Fibroblast of skin of abdomen (primary cell): Measurements from ENCODE around the gene NEIL1.
A peak's percentile ranks its signal among the peaks of the same experiment; 100 is the strongest.
"Not testable (repeated sequence)": the region's sequence is repeated elsewhere in the genome, so short reads cannot be mapped to it uniquely, and the experiment has no call there.

ENCODE experiments used
- DNase-seq: peaks from one replicate; pipeline ENCODE4 v3.0.0-alpha.2; 2013

NEIL1 gene

GRCh38 chr15:75333654-75334419, 13.0 kb upstream of the NEIL1 start:
- DNase-seq = not testable (repeated sequence)

- no peak for DNase-seq
These were observed 11.5 kb upstream of the NEIL1 start for GRCh38 chr15:75335313-75335704.

GRCh38 chr15:75335705-75336355, 11.0 kb upstream of the NEIL1 start, which contains the start of gene COMMD4:
TSS of gene COMMD4 (plus strand) at chr15:75336063. CDS start at chr15:75336090, 27 bp downstream.
- peak; percentile 97 for DNase-seq

- DNase-seq = no peak
These were observed 8.1 kb upstream of the NEIL1 start for GRCh38 chr15:75338661-75339240.

GRCh38 chr15:75339531-75340240, 7.2 kb upstream of the NEIL1 start:
- DNase-seq = no peak

GRCh38 chr15:75342221-75342620, 4.6 kb upstream of the NEIL1 start:
- DNase-seq = no peak

GRCh38 chr15:75343953-75344352, 2.9 kb upstream of the NEIL1 start:
- DNase-seq = not testable (repeated sequence)

GRCh38 chr15:75347222-75348033, 589 bp downstream of the NEIL1 start:
- DNase-seq = peak; percentile 15

GRCh38 chr15:75348034-75348561, 1.3 kb downstream of the NEIL1 start:
- no peak for DNase-seq

DNA sequence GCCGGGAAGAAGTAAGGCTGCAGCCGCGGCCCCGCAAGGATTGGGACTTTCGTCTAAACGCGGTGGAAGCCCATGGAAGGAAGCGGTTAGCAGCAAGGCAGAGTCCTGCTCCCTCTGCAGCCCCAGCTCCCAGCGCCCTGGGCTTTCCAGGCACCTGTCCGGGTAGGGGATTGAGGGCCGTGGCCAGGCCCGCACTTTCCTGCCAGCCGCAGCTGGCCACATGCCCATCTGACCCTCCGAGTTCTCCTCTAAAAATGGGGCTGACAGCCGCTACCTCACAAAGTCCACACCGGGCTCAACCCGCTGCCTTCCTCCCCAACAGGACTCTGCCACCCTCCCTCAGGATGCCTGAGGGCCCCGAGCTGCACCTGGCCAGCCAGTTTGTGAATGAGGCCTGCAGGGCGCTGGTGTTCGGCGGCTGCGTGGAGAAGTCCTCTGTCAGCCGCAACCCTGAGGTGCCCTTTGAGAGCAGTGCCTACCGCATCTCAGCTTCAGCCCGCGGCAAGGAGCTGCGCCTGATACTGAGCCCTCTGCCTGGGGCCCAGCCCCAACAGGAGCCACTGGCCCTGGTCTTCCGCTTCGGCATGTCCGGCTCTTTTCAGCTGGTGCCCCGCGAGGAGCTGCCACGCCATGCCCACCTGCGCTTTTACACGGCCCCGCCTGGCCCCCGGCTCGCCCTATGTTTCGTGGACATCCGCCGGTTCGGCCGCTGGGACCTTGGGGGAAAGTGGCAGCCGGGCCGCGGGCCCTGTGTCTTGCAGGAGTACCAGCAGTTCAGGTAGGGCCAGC, 1.9 kb downstream of the NEIL1 start:
- no peak for DNase-seq

DNA sequence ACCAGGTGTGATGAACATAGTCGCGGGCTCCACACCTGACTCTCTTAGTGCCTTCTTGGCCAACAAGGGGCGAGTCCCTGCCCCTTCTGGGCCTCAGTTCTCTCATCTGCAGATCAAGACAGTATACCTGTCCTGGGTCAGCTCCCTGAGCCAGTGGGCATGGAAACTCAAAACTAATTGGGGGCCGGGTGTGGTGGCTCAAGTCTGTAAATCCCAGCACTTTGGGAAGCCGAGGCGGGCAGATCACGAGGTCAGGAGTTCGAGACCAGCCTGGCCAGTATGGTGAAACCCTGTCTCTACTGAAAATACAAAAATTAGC, 2.5 kb downstream of the NEIL1 start:
- not testable (repeated sequence) for DNase-seq

DNA sequence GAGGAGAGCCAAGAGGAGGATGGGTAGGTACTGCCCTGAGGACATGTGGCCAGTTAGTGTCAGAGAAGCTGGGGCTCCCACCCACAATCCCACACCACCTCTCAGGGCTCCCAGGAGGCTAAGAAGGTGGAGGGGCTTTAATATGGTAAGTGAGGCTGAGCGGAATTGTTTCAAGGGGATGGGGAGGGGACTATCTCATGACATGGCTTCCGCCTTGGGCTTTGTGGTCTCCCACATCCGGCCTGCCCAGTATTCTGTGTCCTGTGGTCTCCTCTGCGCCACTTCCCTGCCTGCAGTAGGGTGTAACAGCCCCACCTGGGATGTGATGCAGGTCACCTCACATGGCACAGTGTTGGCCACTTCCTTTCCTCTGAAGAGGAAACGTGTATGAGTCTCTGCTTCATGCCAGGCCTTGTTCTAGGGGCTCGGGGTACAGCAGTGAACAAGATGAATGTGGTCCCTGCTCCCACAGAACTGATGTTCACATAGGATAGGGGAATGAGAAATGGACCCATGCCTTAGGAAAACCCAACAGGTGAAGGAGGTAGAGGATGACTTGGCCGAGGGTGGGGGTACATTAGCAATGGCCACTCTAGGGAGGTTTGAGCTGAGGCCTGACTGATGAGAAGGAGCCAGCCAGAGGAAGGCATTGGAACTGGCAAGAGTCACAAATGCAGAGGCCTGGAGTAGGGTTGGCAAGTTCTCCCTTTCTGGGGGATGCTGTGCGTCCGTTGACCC, 3.2 kb downstream of the NEIL1 start:
- DNase-seq = no peak

DNA sequence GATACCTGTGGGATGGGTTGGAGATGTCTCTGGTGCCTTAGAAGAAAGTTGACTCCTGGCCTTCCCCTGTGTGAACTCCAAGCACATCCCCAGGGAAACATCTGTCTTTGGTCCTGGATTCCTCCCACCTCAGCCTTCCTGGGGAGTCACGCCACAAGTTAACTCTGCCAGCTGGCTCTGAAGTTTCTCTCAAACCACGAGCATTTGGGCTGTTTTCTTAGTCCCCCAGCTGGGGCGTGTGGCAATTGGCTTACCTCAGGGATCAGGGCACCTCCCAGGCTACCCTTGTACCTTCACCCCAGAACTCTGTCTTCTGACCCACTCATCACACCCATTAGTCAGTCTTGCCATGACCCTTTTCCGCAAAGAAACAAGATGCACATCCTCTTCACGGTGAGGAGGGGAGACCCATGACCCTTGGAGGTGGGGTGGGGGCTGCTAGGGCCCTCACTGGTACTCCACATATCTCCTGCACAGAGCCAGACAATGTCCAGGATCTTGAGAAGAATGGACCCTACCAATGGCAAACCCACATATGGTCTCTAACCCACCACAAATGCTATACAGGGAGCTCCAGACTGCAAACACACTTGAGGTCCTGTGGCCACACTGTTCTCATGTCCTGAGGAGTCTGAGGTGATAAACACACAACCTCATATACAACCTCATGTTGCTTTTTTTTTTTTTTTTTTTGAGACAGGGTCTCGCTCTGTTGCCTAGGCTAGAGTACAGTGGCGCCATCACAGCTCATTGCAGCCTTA, 3.9 kb downstream of the NEIL1 start:
- no peak for DNase-seq

DNA sequence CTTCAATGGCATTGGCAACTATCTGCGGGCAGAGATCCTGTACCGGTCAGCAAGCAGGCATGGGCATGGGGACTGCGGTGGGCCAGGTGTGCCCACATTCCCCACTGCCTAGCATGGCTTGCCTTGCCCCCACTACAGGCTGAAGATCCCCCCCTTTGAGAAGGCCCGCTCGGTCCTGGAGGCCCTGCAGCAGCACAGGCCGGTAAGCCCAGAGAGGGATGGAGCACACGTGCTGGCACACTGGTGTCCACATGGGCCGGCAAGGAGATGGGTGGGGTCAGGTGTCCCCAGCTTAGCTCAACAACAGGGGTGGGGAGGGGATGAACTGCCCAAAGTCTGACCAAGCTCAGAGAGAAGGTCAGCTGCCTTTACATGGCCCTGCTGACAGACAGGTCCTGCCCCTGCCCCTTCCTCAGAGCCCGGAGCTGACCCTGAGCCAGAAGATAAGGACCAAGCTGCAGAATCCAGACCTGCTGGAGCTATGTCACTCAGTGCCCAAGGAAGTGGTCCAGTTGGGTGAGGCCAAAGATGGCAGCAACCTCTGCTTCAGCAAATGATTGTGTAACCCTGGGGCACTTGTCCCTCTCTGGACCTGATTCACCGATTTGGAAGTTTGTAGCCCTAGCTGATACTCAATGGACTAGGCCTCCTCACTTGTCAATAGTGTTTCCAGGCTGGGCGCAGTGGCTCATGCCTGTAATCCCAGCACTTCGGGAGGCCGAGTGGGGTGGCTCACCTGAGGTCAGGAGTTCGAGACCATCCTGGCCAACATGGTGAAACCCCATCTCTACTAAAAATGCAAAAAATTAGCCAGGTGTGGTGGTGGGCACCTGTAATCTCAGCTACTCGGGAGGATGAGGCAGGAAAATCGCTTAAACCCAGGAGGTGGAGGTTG, 5.6 kb downstream of the NEIL1 start:
- no peak for DNase-seq

- DNase-seq = no peak
These were observed 6.8 kb downstream of the NEIL1 start for GRCh38 chr15:75353604-75354003.

DNA sequence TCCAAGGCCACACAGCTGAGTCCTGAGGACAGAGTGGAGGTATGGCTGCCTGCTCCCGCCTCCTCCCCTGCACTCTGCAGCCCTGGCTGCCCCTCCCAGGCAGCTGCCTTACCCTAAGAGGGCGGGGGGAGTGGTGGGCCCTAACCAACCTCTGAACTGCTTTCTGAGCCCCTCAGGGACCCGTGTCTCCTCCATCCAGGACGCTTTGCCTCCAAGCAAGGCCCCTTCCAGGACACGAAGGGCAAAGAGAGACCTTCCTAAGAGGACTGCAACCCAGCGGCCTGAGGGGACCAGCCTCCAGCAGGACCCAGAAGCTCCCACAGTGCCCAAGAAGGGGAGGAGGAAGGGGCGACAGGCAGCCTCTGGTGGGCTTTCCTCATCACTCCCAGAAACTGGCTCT, 7.6 kb downstream of the NEIL1 start:
- no peak for DNase-seq

DNA sequence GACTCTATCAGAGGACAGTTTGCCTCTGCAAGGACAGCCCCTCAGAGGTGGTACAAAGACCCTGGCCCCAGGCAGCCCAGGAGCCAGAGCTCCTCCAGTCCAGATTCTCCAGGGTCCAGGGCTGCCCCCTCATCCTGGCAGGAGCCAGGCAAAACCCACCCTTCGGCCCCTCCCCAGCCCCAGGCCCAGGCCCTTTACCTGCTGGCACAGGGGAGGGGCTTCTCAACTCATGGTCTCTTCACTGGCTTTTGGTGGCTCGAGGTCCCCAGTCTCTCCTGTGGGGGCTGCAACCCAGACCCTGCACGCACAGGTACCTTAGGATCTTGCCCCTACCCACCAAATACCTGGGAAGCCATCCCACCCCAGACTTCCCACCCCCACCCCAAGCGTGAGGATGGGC, 8.5 kb downstream of the NEIL1 start:
- DNase-seq = no peak

GRCh38 chr15:75356006-75356405, 9.2 kb downstream of the NEIL1 start:
- no peak for DNase-seq

GRCh38 chr15:75356517-75356916, 9.7 kb downstream of the NEIL1 start:
- no peak for DNase-seq
